Stimulated activated naive CD8-positive, alpha-beta T cell treated with anti-CD3 and anti-CD28 coated beads, Interleukin-15, Interleukin-2, amounts not matched to agents 100 U/mL and 50 U/mL, for 24 hours (primary cell): ENCODE measurements around the gene SEC24C.
"Not testable (repeated sequence)": the region's sequence is repeated elsewhere in the genome, so short reads cannot be mapped to it uniquely, and the experiment has no call there.

Source experiments
- ATAC-seq: fragments of 150-1000 bp; cut with Tn5 transposase; one replicate; pipeline ENCODE4 v1.10.0; 2021
- DNase-seq: peaks from one replicate; pipeline ENCODE4 v3.0.0; 2021

Gene SEC24C

GRCh38 chr10:73793456-73793855, 49.3 kb downstream of the SEC24C start:
- no peak for ATAC-seq
- DNase-seq = no peak

GRCh38 chr10:73795491-73795890, 51.3 kb downstream of the SEC24C start:
- ATAC-seq, DNase-seq: not testable (repeated sequence)

GRCh38 chr10:73796035-73796434, 51.9 kb downstream of the SEC24C start:
- ATAC-seq, DNase-seq: not testable (repeated sequence)

- DNase-seq (no peak), ATAC-seq (no peak)
These were observed 52.6 kb downstream of the SEC24C start for GRCh38 chr10:73796766-73797165.

- no peak for ATAC-seq
- DNase-seq = no peak
These were observed 53.3 kb downstream of the SEC24C start for GRCh38 chr10:73797324-73798025.

GRCh38 chr10:73798087-73798486, 53.9 kb downstream of the SEC24C start:
- DNase-seq = no peak
- ATAC-seq = no peak

- ATAC-seq (peak; percentile 8), DNase-seq (no peak)
These were observed 54.9 kb downstream of the SEC24C start for GRCh38 chr10:73798927-73799560.

GRCh38 chr10:73799899-73800559, 55.9 kb downstream of the SEC24C start:
- no peak for ATAC-seq
- no peak for DNase-seq

- DNase-seq = no peak
- no peak for ATAC-seq
These were observed 56.5 kb downstream of the SEC24C start for GRCh38 chr10:73800560-73801252.

- ATAC-seq = no peak
- DNase-seq = no peak
These were observed 57.0 kb downstream of the SEC24C start for GRCh38 chr10:73801253-73801590.

- DNase-seq = no peak
- ATAC-seq = no peak
These were observed 58.3 kb downstream of the SEC24C start for GRCh38 chr10:73802276-73802991.

- DNase-seq (no peak), ATAC-seq (peak; percentile 28)
These were observed 59.6 kb downstream of the SEC24C start for GRCh38 chr10:73803680-73804286.

GRCh38 chr10:73806176-73806950, 62.2 kb downstream of the SEC24C start:
- DNase-seq = no peak
- no peak for ATAC-seq

GRCh38 chr10:73807471-73807870, 63.3 kb downstream of the SEC24C start:
- no peak for ATAC-seq
- DNase-seq = no peak

GRCh38 chr10:73808021-73808815, 64.0 kb downstream of the SEC24C start:
- DNase-seq = no peak
- no peak for ATAC-seq

GRCh38 chr10:73809061-73809818, 65.1 kb downstream of the SEC24C start:
- ATAC-seq (no peak), DNase-seq (no peak)

- no peak for ATAC-seq
- no peak for DNase-seq
These were observed 66.2 kb downstream of the SEC24C start for GRCh38 chr10:73810358-73810734.

GRCh38 chr10:73810735-73811465, 66.7 kb downstream of the SEC24C start:
- peak; percentile 11 for ATAC-seq
- peak; percentile 64 for DNase-seq

- no peak for ATAC-seq
- no peak for DNase-seq
These were observed 68.5 kb downstream of the SEC24C start for GRCh38 chr10:73812657-73813056.
